Hematopoietic multipotent progenitor cell treated with erythropoietin and hydrocortisone succinate and interleukin-3 and kit ligand, for 4 days (in vitro differentiated cells): Measurements from ENCODE around the gene HHATL.

Experiments
- DNase-seq: peaks from one replicate; pipeline ENCODE4 v3.0.0-alpha.2; 2015

Gene HHATL

DNA sequence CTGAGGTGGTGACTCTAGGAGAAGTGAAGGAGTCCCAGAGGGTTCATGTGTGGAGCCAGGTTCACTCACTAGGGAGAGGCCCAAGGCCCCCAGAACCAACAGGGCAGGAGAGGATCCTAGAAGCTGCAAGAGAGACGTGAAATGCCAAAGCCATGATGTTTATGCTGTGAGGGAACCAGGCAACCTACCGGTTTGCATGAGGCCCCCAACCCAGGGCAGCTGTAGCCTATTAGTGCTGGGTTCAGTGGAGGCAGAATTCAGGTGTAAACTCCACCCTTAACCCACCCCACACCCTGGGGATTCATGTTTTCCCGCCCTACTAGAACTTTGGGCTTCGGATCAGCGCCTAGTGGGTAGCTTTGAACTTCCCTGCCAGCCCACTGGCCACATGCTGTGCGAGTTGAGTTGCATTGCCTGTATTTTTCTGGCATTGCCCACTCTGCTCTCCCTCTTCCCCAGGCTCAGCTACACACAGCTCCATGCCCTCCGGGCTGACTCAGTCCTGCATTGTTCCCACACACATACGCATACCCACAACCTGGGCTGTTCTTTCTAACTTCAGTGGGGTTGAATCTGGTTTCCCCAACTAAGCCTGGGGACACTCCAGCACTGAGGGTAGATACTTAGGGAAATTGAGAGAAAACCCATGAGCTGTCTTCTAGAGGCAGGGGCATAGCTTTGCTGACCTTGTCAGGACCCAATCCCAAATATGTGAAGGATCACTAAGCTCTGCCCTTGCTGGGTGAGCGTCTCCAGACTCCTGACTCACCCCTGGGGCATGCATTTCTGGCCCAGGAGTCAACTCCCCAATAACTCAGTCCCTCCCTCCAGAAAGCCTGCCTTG lies 51.1 kb downstream of the HHATL start:
- DNase-seq, result no peak

DNA sequence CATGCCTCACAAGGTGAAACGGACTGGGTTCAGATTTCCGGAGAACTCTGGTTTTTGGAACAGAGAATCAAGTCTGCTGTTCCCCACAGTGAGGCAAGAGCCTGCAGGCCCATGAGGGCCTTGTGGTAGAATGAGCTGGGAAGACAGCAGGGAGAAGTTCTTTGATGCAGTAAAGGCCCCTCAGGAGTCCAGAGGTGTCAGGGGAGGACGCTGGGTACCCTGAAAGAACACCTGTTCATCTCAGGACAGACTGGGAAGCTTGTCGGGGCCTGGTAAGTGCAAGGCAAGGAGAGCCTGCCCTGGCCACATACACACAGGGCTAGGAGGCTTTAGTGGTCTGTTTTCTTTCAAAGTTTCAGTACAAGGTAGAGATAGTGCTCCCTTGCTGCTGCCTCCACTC lies 52.8 kb downstream of the HHATL start:
- no peak for DNase-seq

DNA sequence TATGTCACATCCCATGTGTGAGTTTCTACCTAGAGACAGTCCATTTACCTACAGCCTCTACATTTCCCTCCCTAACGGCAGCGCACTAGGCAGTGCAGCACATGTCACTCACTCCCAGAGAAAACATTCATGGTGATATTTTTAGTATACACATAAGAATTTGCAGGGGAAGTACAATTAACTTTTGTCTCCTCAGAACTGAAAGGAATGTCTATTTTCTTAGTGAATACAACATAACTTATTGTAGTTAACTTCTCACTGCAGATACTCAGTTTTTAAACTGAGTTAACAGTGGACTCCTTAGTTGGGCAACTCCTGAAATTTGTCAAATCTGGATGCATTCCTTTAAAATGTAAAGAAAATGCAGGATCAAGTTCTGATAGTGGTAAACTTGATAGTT lies 53.6 kb downstream of the HHATL start:
- DNase-seq, result no peak

DNA sequence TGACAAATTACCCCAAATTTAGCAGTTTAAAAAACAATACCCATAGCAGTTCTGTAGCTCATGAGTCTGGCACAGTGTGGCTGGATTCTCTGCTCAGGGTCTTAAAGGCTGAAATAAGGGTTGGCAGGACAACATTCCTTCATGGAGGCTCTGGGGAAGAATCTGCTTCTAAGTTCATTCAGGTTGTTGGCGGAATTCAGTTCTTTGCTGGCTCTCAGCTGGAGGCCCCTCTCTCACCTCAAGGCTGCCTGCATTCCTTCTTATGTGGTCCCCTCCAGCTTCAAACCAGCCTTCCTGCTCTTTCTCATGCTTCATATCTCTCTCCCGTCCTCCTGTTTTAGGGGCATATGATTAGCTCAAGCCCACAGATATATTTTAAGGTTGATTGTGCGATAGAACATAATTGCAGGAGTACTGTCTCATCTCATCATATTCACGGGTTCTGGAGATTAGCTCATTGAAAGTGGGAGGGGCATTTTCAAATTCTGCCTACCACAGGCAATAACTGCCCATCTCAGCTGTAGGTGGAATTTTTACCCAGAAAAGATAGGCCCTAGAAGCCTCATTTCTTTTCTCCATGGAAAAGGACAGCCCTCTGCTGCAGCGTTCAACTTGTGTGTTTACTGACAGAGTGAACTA lies 54.7 kb downstream of the HHATL start:
- DNase-seq, result no peak
